Measurements from ENCODE around the gene SPTSSB.

Gene SPTSSB

GRCh38 chr3:161371441-161372320, at the start of gene SPTSSB:
TSS of gene SPTSSB (minus strand) at chr3:161371517. CDS start at chr3:161346323, 25,194 bp downstream.
- ChIA-PET POLR2A (no interaction called here), CTCF (interaction anchor here (0.6 to 1.5 kb wide), 2 partner anchors 9 to 86 kb away, joined by 3 to 6 read pairs; no protein-coding TSS in a partner anchor)
- TF ChIP-seq ZNF384 (IDR thresholded peaks at IDR 0.05) (no peak), TARDBP (IDR thresholded peaks at IDR 0.05) (no peak), HDGF (IDR thresholded peaks at IDR 0.05; ENCODE audit: borderline replicate concordance) (no peak), ARNT (IDR thresholded peaks at IDR 0.05) (no peak), FOXM1 (IDR thresholded peaks at IDR 0.05; ENCODE audit: borderline replicate concordance) (no peak), BHLHE40 (IDR thresholded peaks at IDR 0.05; ENCODE audit: borderline replicate concordance) (no peak), LEF1 (IDR thresholded peaks at IDR 0.05; ENCODE audit: borderline replicate concordance) (no peak), PKNOX1 (IDR thresholded peaks at IDR 0.05) (no peak), L3MBTL2 (conservative IDR thresholded peaks at IDR 0.05) (no peak; the same call in 1 of the 2 replicates)
- peak; percentile 59 for DNase-seq (ENCODE audit: extremely low spot score)

- POLR2A ChIA-PET: no interaction called here
- CTCF ChIA-PET: no interaction called here
- TF ChIP-seq FOXK2 (IDR thresholded peaks at IDR 0.05) (no peak), SUZ12 (IDR thresholded peaks at IDR 0.05) (no peak), TARDBP (IDR thresholded peaks at IDR 0.05) (no peak), ZNF384 (IDR thresholded peaks at IDR 0.05) (no peak)
- no peak for DNase-seq (ENCODE audit: extremely low spot score)
These were observed 49.4 kb upstream of the SPTSSB start for GRCh38 chr3:161420746-161421145.

- TF ChIP-seq L3MBTL2 (conservative IDR thresholded peaks at IDR 0.05) (no peak), SP1 (IDR thresholded peaks at IDR 0.05) (no peak), ELF4 (IDR thresholded peaks at IDR 0.05) (no peak), SUZ12 (IDR thresholded peaks at IDR 0.05) (no peak)
- ChIA-PET CTCF (no interaction called here), POLR2A (no interaction called here)
- no peak for DNase-seq (ENCODE audit: extremely low spot score)
These were observed 48.4 kb upstream of the SPTSSB start for GRCh38 chr3:161419555-161420333.

- CTCF ChIA-PET: no interaction called here
- POLR2A ChIA-PET: no interaction called here
- DNase-seq (ENCODE audit: extremely low spot score): no peak
- no peak for TF ChIP-seq TARDBP (IDR thresholded peaks at IDR 0.05)
- TF ChIP-seq FOXK2 (IDR thresholded peaks at IDR 0.05): no peak
- TF ChIP-seq CTBP1 (IDR thresholded peaks at IDR 0.05; ENCODE audit: borderline replicate concordance): no peak
- TF ChIP-seq NFRKB (IDR thresholded peaks at IDR 0.05): no peak
These were observed 44.4 kb upstream of the SPTSSB start for GRCh38 chr3:161415506-161416231.

- TF ChIP-seq SUZ12 (IDR thresholded peaks at IDR 0.05) (no peak), HDGF (IDR thresholded peaks at IDR 0.05; ENCODE audit: borderline replicate concordance) (no peak), FOXK2 (IDR thresholded peaks at IDR 0.05) (no peak), L3MBTL2 (conservative IDR thresholded peaks at IDR 0.05) (no peak), TARDBP (IDR thresholded peaks at IDR 0.05) (no peak), SP1 (IDR thresholded peaks at IDR 0.05) (no peak), CTBP1 (IDR thresholded peaks at IDR 0.05; ENCODE audit: borderline replicate concordance) (no peak), ZNF384 (IDR thresholded peaks at IDR 0.05) (no peak), ARNT (IDR thresholded peaks at IDR 0.05) (no peak)
- POLR2A ChIA-PET: no interaction called here
These were observed 43.6 kb upstream of the SPTSSB start for GRCh38 chr3:161414907-161415306.

GRCh38 chr3:161413855-161414210, 42.5 kb upstream of the SPTSSB start:
- CTCF ChIA-PET: no interaction called here
- POLR2A ChIA-PET: no interaction called here
- DNase-seq (ENCODE audit: extremely low spot score): no peak
- TF ChIP-seq SUZ12 (IDR thresholded peaks at IDR 0.05) (no peak), FOXK2 (IDR thresholded peaks at IDR 0.05) (no peak), FOXM1 (IDR thresholded peaks at IDR 0.05; ENCODE audit: borderline replicate concordance) (no peak), SP1 (IDR thresholded peaks at IDR 0.05) (no peak), PKNOX1 (IDR thresholded peaks at IDR 0.05) (no peak)

More at GRCh38 chr3:161414907-161415306, 43.6 kb upstream of the SPTSSB start:
- CTCF ChIA-PET: interaction anchor here (0.6 kb wide), 1 partner anchor 57 kb away, joined by 3 read pairs; no protein-coding TSS in a partner anchor
- DNase-seq (ENCODE audit: extremely low spot score): no peak

GRCh38 chr3:161413127-161413854, 42.0 kb upstream of the SPTSSB start:
- ChIA-PET CTCF (no interaction called here), POLR2A (no interaction called here)
- DNase-seq (ENCODE audit: extremely low spot score): no peak

More at GRCh38 chr3:161413127-161413854, 42.0 kb upstream of the SPTSSB start:
- no peak for TF ChIP-seq FOXM1 (IDR thresholded peaks at IDR 0.05; ENCODE audit: borderline replicate concordance)
- TF ChIP-seq NFRKB (IDR thresholded peaks at IDR 0.05): no peak
- TF ChIP-seq TARDBP (IDR thresholded peaks at IDR 0.05): no peak
- no peak for TF ChIP-seq FOXA1 (IDR thresholded peaks at IDR 0.05)
- no peak for TF ChIP-seq ELF4 (IDR thresholded peaks at IDR 0.05)
